8988T (cell line): Measurements from ENCODE around the gene MADCAM1.
"Not testable (repeated sequence)": the region's sequence is repeated elsewhere in the genome, so short reads cannot be mapped to it uniquely, and the experiment has no call there.

Source experiments
- DNase-seq: peaks from one replicate; pipeline ENCODE4 v3.0.0; 2011

Gene MADCAM1

DNA sequence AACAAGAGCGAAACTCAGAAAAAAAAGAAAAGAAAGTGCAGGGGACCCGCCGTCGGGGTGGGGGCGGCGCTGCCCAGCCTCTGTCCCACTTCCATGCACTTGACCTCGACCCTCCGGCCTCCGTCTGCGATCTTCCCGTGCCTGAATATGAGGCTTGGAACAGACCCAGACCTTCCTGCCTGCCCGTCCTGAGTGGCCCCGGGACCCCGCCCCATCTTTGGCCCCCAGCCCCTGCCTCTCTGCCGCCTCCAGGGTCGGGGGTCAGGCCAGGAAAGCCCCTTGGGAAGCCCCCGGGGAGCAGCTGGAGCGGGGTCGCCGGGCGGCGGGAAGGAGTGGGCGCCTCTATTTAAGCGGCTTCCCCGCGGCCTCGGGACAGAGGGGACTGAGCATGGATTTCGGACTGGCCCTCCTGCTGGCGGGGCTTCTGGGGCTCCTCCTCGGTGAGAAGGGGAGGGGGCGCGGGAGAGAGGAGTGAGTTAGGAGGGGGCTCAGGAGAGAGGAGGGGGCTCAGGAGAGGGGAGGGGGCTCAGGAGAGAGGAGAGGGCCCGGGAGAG is at the start of gene MADCAM1:
Gene MADCAM1 (plus strand): TSS at position 375 of the 554 bp plus-strand sequence. CDS start 14 bp downstream, at position 389.
- DNase-seq = no peak

DNA sequence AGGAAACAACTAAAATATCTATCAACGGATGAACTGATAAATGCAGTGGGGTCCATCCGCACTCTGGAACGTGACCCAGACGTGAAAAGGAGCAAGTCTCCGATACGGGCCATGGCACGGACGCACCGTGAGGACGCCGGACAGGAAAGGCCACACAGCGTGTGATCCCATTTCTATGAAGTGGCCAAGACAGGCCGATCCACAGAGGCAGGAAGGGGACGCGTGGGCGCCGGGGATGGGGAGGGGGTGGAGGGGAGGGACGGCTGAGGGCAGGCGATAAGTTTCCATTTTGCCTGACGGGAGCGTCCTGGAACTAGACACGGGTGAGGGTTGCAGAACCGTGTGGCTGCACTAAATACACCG is 49.2 kb upstream of the MADCAM1 start:
- DNase-seq = no peak

DNA sequence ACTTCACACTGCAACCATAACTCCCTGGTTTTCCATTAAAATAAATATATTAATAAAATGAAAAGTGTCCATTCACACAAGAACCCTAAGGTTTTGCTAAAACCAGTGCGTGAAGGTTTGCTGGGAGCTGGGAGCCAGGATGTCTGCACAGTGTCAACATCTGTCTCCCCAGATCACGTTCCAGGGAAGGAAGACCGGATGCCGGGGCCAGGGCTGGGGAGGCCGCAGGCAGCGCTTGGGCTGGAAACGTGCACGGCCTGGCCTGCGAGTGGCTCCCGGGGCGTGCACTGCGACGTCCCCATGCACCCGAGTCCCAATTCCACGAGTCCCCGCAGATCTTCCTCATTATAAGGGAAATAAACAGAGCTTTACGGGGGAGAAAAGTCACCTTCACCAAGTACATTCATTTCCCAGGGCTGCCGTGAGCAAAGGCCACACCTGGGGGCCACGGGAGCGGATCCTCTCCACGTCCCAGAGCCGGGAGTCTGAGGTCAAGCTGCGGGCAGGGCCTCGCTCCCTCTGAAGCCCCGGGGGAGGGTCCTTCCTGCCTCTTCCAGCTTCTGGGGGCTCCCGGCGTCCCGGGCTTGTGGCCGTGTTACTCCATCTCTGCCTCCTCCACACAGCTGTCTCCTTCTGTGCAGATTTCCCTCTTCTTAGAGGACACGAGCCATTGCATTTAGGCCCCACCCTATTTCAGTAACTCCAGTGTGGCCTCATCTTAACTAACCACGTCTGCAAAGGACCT is 48.3 kb upstream of the MADCAM1 start:
- no peak for DNase-seq

DNA sequence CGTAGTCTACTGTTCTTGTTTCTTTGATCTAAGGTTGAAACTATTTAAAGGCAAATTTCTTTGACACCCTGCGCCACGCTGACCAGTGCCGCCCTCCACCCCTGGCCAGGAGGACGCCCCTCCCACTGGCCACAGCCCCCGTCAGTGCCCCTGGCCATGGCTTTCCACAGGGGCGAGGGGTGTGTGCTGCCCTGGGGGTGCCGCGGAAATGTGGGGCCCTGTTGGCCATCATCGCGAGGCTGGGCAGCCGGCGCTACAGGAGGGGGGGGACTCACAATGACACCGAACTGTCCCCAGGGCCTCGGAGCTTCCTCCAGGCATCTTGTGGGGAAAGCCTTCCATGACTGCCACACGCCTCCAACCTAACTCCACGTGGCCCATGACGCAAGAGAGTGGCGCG is 46.4 kb upstream of the MADCAM1 start:
- DNase-seq = no peak

- not testable (repeated sequence) for DNase-seq
These were observed 45.3 kb upstream of the MADCAM1 start for GRCh38 chr19:450912-451481.

GRCh38 chr19:452829-453228 is 43.5 kb upstream of the MADCAM1 start:
- DNase-seq = no peak

GRCh38 chr19:453606-454005 is 42.7 kb upstream of the MADCAM1 start:
- DNase-seq = no peak

DNA sequence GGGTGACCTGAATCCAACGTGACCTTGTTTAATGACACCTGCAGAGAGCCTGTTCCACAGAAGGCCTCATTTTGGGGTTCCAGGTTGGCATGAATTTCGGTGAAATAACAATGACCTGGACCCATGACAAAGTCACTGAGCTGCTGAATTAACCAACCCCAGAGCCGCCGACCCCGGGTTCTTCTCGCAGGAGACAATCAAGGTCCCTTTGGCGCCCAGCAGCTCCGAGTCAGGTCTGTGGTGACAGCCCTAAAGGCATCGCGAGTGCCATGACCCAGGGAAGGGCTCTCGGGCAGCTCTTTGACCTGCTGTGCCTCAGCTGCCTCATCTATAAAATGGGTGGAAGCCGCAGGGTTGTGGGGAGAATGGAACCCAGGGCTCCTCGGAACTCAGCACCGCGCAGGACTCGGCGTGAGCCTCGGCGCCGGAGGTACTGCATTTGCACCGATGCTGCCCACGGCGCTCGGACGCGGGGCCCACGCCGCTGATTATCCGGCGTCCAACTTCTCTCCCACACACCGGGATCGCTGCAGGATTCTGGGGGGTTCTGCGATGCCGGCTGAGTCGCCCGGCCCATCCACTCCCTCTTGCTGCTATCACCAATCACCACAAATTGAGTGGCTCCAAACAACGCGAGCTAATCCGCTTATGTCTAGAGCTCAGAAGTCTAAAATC is 41.1 kb upstream of the MADCAM1 start:
- DNase-seq = no peak

DNA sequence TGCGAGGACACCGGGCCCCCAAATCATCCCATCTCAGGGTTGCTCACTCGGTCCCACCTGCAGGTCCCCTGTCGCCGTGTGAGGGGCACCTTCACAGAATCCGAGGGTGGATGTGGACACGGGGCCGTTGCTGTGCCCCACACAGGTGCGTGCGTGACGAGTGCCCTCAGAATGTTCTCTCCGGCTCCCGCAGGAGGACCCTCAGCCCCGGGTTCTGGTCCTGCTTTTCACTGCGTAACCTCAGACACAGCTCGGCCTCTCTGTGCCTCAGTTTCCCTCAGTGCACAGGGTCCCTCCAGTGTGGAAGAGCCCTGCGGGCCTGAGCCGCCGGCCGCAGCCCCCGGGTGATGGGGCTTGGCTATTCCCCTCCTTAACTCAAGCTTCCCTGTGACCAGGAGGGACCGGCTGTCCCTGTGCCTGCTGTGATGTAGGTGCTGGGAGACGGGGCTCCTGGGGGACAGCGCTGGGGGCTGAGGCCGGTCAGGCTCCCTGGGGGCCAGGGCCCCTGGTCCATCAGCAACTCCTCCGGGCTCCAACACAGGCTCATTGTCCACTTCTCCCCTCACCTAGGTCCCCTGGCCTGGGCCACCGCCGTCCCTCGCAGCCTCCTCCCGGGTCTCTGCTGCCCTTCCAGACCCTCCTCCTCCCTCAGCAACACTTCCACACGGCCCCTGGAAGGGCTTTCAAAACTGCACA is 40.3 kb upstream of the MADCAM1 start:
- no peak for DNase-seq

DNA sequence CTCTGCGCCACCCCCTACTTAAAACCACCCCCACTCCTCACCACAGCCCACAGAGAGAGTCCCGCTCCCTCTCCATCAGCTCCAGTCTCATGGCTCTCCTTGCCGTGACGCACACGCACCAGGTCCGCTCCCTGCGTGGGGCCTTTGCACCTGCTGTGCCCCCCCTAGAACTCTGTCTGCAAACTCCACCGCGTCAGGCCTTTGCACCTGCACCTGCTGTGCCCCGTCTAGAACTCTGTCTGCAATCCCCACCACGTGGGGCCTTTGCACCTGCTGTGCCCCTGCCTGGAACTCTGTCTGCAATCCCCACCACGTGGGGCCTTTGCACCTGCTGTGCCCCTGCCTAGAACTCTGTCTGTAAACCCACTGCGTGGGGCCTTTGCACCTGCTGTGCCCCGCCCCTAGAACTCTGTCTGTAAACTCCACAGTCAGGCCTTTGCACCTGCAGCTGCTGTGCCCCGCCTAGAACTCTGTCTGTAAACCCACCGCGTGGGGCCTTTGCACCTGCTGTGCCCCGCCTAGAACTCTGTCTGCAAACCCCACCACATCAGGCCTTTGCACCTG is 39.7 kb upstream of the MADCAM1 start:
- DNase-seq = no peak

- no peak for DNase-seq
These were observed 38.6 kb upstream of the MADCAM1 start for GRCh38 chr19:457636-458035.

GRCh38 chr19:458091-459042 is 37.9 kb upstream of the MADCAM1 start:
- DNase-seq = no peak

GRCh38 chr19:459724-460511 is 36.4 kb upstream of the MADCAM1 start:
- peak; percentile 98 for DNase-seq

DNA sequence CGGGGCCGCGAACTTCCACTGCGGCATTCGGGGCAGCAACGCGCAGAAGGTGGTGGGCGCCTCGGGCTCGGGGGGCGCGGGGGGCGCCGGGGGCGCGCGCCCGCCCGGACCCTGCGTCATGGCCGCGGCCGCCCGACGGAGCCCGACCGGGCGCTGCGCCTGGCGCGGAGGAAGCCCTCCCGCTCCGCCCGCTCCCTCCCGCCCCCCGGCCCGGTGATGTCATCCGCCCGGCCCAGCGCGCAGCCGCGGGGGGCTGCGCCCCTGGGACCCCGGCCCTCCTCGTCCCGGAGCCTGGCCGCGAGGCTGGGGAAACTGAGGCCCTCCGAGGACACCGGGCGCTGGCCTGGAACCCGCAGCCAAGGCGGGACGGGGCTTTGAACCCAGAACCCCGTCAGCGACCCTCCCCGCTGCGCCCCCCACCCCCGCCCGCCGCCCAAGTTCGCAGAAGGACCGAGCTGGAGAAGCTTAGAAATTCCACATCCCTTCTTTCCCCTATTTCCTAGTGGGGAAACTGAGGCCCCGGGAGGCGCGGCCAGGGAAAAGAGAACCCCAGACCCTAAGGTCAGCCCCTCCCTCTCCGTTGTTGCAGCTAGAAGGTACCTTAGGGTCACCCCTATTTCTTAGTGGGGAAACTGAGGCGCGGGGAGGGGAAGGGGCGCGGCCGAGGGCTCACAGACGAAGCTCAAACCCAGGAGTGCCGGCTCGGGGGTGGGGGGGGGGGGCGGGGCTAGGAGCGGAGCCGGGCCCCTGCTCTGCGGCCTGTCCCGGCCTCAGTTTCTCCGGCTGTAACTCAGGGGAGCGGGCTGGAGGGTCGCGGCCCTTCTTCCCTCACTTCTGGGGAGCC is 35.2 kb upstream of the MADCAM1 start, which contains the start of gene SHC2:
Gene SHC2 (minus strand): TSS at position 157 of the 844 bp plus-strand sequence. CDS start 37 bp downstream, at position 120.
- no peak for DNase-seq

DNA sequence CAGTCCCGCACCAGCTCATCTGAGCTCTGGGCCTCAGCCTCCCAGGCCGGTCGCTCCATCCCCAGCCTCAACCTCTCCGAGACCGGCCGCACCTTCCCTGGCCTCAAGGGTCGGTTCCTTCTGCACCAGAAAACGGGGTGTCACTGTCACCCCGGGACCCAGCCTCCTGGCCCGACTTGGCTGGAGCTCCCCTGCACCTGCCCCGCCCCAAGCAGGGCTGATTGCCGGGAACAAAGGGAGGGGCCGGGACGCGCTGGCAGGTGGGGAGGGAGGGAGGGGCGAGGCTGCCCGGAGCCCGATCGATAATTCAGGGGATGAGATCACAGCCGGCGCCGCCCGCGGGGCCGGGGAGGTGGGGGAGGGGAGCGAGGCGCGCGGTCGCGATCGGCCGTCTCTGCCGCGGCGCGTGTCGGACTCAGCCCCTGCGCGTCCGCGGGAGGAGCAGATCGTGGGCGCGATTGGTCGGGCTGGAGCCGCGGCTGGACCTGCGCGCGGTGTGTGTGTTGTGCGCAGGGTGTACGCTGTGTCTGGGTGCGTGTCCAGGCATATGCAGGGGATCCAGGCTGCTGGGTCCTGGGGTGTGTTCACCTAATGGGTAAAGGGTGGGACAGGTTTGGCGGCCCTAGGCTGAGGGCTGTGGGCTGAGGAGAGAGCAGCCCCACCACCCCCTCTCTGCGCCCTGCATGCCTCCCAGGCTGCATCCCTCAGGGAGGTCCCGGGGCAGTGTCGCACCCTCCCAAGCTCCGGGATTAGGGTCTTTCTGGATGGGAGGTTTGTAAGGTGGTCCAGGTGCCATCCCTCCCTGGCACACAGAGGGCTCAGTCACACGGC is 34.4 kb upstream of the MADCAM1 start:
- DNase-seq = no peak

GRCh38 chr19:463483-464207 is 32.6 kb upstream of the MADCAM1 start:
- DNase-seq = no peak

DNA sequence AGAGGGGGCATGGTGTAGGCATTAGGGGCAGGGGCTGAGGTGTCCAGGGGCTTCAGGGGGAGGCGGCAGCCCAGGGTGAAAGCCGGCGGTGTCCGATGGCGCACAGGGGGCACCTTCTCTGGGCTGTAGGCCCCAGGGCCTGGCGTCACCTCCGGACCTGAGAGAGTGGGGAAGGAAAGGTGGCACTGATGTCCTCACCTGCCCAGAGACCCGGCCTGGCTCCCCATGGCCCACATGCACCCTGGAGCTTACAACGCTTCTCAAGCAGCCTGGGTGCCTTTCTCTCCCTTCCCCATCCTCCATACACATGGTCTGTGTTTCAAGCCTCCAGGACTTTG is 32.1 kb upstream of the MADCAM1 start:
- no peak for DNase-seq
